ENCODE data around the gene PITX2. TPM values are rescaled to one million over a fixed set of nuclear protein-coding genes. Genes with fewer than 3 reads are reported as not detected.

PITX2 gene
- polyA plus RNA-seq, 1 of the 3 experiments (the other 2 are of a cell fraction) = not detected

DNA sequence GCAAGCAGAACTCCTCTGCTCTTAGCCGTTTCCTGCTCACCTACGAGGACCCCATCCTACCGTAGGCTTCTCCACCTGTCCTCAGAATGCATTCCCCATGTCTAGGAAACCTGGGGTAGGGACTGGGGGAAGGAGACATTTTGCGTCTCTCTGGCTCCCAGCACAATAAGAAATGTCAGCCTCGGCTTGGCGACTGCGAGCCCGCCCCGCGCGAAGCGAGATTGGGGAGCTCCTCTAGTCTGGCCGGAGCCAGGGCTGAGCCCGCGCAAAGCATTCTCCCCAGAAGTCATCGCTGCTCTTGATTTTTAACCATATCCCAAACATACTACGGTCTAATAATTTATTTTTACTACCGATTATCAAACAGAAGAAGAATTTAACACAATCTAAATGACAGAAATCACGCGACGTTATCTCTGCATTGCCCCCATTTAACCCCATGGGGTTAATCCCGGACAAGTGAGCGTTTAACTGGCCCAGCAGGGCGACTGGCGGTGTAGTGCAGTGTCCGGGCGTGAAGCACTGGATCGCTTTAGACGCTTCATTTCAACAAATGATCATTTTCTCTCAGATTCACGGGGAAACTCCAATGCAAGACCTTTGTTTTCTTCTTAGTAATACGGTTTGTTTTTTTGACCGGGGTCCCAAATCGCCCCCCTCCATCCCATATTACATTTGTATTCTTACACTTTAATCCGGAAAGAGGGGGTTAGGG lies 8.0 kb upstream of the PITX2 start:
- Histone ChIP-seq H3K4me3 (ENCODE audit: low read depth in 2 of 2, low read length in 1 of 2) (no peak overlapping the region; a peak in 1 of 4 replicates), H3F3A (replicated peaks; ENCODE audit: insufficient read depth) (no peaks in the 10 kb centered on the region), H3K9me2 (no peaks in the 10 kb centered on the region), H3K36me3 (replicated peaks in 1 of 2; ENCODE audit: control insufficient read depth in 1 of 2, insufficient read depth in 2 of 2, low read length in 1 of 2) (no peaks in the 10 kb centered on the region), H2AFZ (ENCODE audit: low read depth) (no peak overlapping the region), H3K27me3 (ENCODE audit: insufficient read depth) (peaks cover 96% of the 10 kb centered on the region), H3K4me2 (no peak overlapping the region), H3K9ac (no peak overlapping the region), H3K27ac (ENCODE audit: low read depth in 2 of 2, low read length in 1 of 2) (no peak overlapping the region), H4K20me1 (ENCODE audit: insufficient read depth) (no peaks in the 10 kb centered on the region), H3K4me1 (ENCODE audit: control insufficient read depth in 1 of 2, insufficient read depth in 2 of 2, low read depth in 1 of 2, low read length in 1 of 2) (peaks cover 0 to 7% of the 10 kb centered on the region in 2 experiments; a peak in 1 of 4 replicates), H3K9me3 (no peaks in the 10 kb centered on the region), H3K79me2 (ENCODE audit: insufficient read depth) (no peaks in the 10 kb centered on the region)
- ChIA-PET POLR2A (no interaction called here), CTCF (interaction anchor here (0.6 to 4.2 kb wide), 17 partner anchors 9 to 1401 kb away, joined by 3 to 33 read pairs (median 5); partner anchors contain the start of gene PITX2)
- DNase-seq = no peak
- WGBS (ENCODE audit: low lambda C conversion rate) = 9% methylated on average over 33 of the region's 34 CpGs
- TF ChIP-seq FOXM1 (IDR thresholded peaks at IDR 0.05; ENCODE audit: low read depth) (no peak), ELF1 (IDR thresholded peaks at IDR 0.05) (no peak), MEF2A (IDR thresholded peaks at IDR 0.05; ENCODE audit: borderline replicate concordance, low read depth) (no peak), RAD21 (IDR thresholded peaks at IDR 0.05; ENCODE audit: low read length) (no peak), EZH2phosphoT487 (IDR thresholded peaks at IDR 0.05; ENCODE audit: borderline replicate concordance, low read depth) (no peak), EP300 (IDR thresholded peaks at IDR 0.05; ENCODE audit: borderline replicate concordance in 1 of 2, low read depth in 1 of 2, low read length in 1 of 2) (no peak), GATA2 (CRISPR knock-in tag; IDR thresholded peaks at IDR 0.05) (no peak), NRF1 (IDR thresholded peaks at IDR 0.05; ENCODE audit: low read depth, low read length) (no peak), TEAD4 (IDR thresholded peaks at IDR 0.05; ENCODE audit: borderline replicate concordance, insufficient read depth) (no peak), FOXJ3 (CRISPR knock-in tag; IDR thresholded peaks at IDR 0.05) (no peak), YY1 (IDR thresholded peaks at IDR 0.05; ENCODE audit: low read depth) (no peak), MXI1 (IDR thresholded peaks at IDR 0.05; ENCODE audit: low read depth, low read length) (no peak), TAF1 (IDR thresholded peaks at IDR 0.05; ENCODE audit: borderline replicate concordance, low read depth, low read length) (no peak)
- TF ChIP-seq, protein P1, sequence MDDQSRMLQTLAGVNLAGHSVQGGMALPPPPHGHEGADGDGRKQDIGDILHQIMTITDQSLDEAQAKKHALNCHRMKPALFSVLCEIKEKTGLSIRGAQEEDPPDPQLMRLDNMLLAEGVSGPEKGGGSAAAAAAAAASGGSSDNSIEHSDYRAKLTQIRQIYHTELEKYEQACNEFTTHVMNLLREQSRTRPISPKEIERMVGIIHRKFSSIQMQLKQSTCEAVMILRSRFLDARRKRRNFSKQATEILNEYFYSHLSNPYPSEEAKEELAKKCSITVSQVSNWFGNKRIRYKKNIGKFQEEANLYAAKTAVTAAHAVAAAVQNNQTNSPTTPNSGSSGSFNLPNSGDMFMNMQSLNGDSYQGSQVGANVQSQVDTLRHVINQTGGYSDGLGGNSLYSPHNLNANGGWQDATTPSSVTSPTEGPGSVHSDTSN (IDR thresholded peaks at IDR 0.05) = no peak
- TF ChIP-seq, protein P2, sequence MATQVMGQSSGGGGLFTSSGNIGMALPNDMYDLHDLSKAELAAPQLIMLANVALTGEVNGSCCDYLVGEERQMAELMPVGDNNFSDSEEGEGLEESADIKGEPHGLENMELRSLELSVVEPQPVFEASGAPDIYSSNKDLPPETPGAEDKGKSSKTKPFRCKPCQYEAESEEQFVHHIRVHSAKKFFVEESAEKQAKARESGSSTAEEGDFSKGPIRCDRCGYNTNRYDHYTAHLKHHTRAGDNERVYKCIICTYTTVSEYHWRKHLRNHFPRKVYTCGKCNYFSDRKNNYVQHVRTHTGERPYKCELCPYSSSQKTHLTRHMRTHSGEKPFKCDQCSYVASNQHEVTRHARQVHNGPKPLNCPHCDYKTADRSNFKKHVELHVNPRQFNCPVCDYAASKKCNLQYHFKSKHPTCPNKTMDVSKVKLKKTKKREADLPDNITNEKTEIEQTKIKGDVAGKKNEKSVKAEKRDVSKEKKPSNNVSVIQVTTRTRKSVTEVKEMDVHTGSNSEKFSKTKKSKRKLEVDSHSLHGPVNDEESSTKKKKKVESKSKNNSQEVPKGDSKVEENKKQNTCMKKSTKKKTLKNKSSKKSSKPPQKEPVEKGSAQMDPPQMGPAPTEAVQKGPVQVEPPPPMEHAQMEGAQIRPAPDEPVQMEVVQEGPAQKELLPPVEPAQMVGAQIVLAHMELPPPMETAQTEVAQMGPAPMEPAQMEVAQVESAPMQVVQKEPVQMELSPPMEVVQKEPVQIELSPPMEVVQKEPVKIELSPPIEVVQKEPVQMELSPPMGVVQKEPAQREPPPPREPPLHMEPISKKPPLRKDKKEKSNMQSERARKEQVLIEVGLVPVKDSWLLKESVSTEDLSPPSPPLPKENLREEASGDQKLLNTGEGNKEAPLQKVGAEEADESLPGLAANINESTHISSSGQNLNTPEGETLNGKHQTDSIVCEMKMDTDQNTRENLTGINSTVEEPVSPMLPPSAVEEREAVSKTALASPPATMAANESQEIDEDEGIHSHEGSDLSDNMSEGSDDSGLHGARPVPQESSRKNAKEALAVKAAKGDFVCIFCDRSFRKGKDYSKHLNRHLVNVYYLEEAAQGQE (IDR thresholded peaks at IDR 0.05; ENCODE audit: low read depth, low read length) = no peak
- TF ChIP-seq, protein P3, sequence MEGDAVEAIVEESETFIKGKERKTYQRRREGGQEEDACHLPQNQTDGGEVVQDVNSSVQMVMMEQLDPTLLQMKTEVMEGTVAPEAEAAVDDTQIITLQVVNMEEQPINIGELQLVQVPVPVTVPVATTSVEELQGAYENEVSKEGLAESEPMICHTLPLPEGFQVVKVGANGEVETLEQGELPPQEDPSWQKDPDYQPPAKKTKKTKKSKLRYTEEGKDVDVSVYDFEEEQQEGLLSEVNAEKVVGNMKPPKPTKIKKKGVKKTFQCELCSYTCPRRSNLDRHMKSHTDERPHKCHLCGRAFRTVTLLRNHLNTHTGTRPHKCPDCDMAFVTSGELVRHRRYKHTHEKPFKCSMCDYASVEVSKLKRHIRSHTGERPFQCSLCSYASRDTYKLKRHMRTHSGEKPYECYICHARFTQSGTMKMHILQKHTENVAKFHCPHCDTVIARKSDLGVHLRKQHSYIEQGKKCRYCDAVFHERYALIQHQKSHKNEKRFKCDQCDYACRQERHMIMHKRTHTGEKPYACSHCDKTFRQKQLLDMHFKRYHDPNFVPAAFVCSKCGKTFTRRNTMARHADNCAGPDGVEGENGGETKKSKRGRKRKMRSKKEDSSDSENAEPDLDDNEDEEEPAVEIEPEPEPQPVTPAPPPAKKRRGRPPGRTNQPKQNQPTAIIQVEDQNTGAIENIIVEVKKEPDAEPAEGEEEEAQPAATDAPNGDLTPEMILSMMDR (IDR thresholded peaks at IDR 0.05) = no peak
- TF ChIP-seq, protein P4, sequence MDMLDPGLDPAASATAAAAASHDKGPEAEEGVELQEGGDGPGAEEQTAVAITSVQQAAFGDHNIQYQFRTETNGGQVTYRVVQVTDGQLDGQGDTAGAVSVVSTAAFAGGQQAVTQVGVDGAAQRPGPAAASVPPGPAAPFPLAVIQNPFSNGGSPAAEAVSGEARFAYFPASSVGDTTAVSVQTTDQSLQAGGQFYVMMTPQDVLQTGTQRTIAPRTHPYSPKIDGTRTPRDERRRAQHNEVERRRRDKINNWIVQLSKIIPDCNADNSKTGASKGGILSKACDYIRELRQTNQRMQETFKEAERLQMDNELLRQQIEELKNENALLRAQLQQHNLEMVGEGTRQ (IDR thresholded peaks at IDR 0.05; ENCODE audit: borderline replicate concordance, low read depth, low read length) = no peak
- TF ChIP-seq, protein P5, sequence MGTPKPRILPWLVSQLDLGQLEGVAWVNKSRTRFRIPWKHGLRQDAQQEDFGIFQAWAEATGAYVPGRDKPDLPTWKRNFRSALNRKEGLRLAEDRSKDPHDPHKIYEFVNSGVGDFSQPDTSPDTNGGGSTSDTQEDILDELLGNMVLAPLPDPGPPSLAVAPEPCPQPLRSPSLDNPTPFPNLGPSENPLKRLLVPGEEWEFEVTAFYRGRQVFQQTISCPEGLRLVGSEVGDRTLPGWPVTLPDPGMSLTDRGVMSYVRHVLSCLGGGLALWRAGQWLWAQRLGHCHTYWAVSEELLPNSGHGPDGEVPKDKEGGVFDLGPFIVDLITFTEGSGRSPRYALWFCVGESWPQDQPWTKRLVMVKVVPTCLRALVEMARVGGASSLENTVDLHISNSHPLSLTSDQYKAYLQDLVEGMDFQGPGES (IDR thresholded peaks at IDR 0.05; ENCODE audit: low read depth, low read length) = no peak
- TF ChIP-seq, protein P6, sequence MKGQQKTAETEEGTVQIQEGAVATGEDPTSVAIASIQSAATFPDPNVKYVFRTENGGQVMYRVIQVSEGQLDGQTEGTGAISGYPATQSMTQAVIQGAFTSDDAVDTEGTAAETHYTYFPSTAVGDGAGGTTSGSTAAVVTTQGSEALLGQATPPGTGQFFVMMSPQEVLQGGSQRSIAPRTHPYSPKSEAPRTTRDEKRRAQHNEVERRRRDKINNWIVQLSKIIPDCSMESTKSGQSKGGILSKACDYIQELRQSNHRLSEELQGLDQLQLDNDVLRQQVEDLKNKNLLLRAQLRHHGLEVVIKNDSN (IDR thresholded peaks at IDR 0.05; ENCODE audit: borderline replicate concordance, low read depth) = no peak
